GM19193 (cell line): ENCODE results near the gene NCR3LG1.

Experiments
- POLR2A ChIP-seq: IDR thresholded peaks from 4 replicates; pipeline ENCODE4 v1.6.1; 2011; ENCODE audit not compliant: insufficient read depth, insufficient read length; ENCODE audit errors: extremely low read depth

NCR3LG1 gene

DNA sequence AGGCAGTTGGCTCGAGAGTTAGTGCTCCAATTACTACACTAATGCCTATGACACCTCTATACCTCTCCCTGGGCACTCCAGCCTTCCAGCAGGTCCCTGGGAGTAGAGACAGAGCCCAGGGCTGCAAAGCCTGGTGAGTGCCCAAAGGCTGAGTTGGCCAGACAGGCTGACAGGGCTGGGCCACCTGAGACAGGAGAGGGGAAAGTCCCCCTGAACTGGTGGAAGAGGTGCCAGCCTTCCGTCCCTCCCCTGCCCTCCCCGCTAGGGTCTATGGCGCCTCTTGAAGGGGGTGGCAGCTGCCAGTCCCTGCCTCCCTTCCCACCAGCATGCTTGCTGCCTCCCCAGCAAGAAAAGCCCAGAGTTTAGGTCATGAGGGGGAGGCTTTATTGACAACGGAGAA lies 33.9 kb downstream of the NCR3LG1 start:
- TF ChIP-seq POLR2A: no peak

DNA sequence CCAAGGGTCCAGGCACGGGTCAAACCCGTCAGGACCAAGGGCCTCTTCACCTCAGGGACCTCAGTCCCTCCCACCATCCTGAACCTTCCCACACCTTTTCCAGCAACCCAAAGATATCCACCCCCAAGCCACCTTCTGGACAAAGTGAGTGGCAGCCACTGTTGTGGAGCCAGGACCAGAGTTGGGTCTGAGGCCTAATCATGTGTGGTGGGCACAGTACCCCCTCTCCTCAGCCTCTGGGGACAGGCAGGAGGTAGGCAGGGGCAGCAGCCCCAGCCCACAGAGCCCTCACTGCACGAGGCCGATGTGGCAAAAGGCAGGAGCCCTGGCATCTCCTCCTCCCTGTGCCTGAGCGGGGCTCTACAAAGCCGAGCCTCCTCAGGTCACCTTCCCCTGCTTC lies 34.3 kb downstream of the NCR3LG1 start:
- TF ChIP-seq POLR2A: no peak

DNA sequence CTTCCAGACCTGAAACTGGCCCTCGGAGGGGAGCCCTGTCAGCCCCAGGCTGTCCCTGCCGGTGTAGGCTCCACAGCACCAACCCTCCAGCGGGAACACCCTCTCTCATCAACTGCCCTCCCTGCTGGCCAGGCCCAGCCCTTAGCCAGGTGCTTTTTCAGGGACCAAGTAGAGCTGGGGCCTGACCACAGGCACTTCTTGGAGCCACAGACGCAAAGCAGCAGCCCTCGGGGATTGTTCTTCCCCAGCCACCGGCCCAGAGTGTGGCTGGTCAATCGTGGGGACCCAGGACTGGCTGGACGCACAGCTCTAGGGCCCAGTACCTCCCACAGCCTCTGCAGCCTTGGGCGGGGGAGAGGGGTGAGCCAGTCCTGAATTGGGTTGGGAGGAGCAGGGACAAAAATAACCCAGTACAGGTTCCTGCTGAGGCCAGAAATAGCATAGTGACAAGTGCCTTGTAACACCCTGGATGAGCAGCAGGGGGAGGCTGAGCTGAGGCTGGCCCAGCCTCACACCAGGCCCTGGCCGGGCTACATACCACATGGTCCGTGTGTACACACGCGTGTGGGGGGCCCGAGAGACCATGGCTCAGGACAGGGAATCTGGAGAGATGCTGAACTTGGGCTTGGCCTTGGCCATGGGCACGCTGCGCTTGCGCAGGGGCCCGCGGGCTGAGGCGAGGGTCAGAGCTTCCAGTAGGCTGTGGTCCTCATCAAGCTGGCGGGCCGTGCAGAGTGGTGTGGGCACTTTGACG lies 34.9 kb downstream of the NCR3LG1 start:
- no peak for TF ChIP-seq POLR2A

DNA sequence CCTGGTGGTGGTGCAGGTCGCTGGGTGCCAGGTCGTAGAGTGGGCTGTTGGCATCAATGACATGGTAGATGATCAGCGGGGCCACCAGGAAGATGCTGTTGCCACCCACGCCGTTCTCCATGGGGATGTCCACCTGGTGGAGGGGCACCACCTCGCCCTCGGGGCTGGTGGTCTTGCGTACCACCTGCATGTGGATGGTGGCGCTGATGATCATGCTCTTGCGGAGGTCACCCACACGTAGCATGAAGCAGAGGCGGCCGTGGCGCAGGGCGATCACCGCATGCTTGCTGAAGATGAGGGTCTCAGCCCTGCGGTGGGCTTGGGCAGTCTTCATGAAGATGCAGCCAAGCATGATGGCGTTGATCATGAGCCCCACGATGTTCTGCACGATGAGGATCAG lies 35.7 kb downstream of the NCR3LG1 start:
- no peak for TF ChIP-seq POLR2A

DNA sequence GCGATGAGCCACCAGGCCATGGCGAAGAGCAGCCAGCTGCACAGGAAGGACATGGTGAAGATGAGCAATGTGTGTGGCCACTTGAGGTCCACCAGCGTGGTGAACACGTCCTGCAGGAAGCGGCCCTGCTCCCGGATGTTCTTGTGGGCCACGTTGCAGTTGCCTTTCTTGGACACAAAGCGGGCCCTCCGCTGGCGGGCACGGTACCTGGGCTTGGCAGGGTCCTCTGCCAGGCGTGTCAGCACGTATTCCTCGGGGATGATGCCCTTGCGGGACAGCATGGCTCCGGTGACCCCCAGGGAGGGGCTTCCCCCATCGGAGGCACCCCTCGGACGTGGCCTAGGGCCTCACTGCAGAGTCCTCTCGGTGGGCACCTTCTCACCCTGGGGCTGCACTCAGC lies 36.2 kb downstream of the NCR3LG1 start:
- TF ChIP-seq POLR2A: no peak

DNA sequence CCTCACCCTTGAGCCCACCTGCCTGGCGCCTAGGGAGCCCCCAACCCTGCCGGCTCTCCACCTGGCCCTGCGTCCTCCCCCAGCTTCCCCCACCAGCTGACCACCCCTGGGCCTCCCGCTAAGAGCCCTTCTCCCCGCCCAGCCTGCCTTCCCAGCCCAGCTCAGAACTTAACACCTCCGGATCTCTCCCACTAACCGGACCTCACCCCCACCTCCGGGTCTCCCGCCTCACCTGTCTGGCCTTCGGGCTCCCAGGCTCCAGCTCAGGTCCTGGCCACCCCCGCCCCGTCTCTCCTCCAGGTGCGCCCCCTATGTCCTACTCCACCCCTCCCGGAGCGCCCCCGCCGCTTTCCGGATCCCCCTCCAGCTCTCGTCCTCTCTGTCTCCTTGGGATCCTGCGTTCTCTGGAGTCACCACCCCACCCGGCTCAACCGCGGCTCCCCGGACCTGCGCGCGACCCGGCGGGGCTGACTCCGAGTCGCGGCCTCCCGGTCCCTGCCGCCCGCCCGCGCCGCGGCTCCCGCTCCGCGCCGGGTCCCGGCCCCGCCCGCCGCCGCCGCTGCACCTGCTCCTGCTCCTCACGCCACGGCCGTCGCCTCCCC lies 37.1 kb downstream of the NCR3LG1 start, which contains the start of gene KCNJ11:
Gene KCNJ11, minus strand, starts transcription at position 51 of the 602 bp plus-strand sequence. CDS start 568 bp downstream, outside the sequence.
- TF ChIP-seq POLR2A: no peak

DNA sequence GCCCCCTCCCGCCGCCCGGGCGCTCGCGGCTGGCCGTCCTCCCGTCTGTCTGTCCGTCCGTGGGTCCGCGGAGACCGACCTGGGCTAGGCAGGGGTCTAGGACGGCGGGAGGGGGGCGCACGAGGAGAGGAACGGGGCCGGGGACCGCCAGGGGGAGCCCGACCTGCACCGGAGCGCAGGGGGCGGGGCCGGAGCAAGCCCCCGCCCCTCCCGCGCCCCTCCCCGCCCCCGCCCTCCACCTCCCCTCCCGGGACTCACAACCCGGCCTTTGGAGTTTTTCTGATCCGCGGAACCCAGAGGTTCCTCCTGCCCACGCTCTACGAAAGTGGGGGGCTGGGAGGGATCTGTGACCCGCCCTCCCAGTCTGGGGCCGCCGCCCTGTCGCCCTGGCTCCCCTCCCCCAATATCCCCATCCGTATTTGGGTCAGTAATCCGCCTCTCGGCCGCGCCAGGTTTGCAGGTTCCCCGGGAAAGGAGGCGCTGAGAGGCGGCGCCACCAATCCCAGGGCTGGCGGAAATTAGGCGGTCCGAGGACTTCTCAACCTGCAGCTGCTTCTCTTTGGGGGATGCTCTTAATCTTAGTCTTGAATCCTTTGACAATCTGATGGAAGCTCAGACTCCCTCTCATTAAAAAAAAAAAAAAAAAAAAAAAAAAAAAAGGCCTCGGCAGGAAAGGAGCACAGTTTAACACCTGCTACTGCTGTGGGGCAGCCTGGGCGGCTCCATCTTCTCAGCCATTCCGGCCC lies 37.8 kb downstream of the NCR3LG1 start:
- no peak for TF ChIP-seq POLR2A

DNA sequence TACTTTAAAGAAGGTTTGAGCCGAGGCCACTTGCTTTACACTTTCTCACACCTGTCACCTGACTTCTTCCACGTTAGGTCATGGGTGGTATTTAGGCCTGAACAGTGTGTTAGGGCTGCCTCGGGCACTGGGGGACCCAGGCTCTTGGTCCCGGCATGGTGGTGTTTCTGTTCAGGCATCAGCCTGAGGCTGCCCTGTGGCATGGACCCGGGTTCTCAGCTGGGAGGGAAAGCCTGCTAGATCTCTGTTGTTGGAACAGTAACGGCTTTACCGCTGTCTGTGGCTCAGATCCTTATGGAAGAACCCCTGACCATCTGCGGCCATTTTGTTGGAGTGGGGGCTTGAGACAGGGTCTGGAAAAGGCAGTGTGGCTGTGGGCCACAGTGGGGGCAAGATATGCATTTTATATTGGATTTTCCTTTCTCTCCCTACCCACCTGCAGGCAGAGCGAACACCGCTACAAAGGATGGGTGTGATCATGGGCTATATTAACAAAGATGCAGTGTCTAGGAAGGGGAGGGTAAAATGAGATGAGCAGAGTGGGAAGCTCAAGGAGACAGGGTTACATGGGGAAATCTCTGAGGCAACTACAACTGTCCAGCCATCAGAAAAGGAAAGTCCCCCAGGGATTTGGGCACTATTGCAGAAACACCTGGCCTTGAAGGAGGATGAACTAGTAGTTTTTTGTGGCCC lies 38.5 kb downstream of the NCR3LG1 start:
- no peak for TF ChIP-seq POLR2A

DNA sequence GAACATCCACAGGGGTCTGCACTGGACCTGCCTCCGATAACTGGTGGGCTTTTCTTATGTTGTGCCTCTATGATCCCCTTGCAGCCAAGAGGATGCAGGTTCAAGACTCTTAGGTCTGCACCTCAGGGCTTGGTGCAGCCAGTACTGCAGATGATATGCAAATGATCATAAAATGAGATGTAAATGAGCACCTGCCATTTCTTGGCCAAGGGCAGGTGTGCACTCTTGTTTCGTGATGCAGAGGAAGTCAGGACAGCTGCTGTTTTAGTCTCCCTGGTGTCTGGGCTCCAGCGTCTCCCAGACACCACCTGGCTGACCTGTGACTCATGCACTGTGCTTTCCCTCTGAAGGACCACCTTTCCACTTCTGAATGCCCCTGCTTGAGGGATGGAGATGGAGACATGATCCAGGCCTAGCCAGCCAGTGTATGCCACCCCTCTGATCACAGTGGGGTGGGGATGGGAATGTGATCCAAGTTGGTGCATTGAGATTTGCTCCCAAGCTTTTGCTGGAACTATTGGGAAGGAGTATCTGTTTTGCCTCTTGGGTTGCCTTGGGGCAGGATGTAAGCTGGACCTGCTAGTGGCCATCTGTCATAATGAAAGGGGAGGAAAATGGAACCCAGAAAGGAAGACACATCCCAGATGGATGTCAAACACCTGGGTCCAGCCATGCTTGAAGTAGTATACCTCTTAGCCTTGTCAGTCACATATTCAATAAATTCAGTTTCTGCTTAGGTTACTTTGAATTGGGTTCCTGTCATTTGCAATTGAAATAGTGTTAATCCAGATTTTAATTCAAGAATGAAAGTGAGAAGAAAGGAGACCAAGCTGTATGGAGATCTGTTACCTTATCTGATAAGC lies 40.1 kb downstream of the NCR3LG1 start:
- TF ChIP-seq POLR2A: no peak

DNA sequence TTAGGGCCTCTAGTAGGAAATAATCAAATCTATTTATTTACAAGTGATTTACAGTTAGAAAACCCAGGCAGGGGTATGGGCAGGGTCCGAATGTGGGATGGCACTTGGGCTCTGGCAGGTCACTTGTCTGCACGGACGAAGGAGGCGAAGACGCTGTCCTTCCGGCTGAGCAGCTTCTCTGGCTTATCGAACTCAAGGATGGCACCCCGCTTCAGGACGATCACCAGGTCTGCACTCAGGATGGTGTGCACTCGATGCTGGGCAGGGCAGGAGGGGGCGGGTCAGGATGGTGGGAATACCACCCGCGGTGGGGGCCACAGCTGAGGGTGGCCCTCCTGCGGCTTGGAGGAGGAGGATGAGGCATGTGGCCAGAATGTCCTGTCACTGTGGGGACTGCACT lies 41.3 kb downstream of the NCR3LG1 start:
- no peak for TF ChIP-seq POLR2A

DNA sequence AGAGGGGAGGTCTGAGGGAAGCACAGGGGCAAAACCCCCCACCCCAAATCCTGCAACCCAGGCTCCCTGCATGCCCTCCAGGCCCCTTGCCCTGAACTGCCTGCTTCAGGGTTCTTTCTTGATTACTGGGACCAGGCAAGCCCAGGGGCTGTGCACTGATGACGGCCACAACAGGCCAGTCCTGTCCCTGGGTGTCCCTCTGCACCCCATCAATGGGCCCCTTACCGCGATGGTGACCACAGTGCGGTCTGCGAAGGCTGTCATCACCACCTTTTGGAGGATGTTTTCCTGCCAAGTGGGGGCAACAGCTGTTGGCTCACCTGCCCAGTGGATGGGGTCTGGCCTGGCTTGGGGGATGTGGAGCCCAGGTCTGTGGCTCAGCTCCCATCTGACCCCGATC lies 41.9 kb downstream of the NCR3LG1 start:
- TF ChIP-seq POLR2A: no peak

DNA sequence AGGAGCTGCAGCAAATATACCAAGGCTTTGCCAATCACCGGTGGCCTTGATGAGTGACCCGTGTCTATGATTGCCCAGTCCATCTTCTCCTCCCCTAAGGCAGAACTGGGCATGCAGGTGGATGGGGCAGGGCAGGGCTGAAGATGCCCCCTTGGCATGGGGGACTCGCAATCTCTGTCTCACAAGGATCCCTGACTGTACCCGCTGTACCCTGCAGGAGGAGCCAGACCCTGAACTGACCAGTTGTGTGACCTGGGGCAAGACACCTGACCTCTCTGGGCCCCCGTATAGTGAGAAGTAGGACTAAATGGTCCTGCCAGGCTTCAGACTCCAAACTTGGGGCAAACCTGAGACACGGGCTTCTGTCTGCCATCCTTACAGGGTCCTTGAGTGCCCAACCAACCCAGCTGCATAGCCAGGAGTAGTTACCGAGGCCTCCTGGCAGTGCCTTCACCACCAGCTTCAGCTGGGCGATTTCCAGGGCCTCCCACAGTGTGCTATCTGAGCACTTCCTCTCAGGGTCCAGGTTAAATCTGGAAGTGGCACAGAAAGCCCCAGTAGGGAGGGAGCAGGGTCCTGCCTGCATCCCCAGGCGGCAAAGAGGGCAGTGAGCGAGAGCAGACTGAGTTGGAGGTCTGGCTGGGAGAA lies 43.3 kb downstream of the NCR3LG1 start:
- no peak for TF ChIP-seq POLR2A

DNA sequence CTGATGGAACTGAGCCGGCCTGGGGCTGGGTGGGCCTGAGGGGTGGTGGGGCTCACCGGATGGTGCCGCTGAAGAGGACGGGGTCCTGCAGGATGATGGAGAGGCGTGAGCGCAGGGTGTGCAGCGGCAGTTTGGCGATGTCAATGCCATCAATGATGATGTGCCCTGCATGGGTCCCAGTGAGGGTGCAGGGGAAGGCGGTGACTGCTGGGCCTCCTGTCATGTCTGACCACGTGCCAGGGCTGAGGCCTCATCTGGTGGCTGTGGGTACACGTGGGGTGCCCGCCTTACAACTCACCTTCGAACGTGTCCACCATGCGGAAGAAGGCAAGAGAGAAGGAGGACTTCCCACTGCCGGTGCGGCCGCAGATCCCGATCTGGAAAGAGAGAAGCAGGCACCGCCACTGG lies 44.0 kb downstream of the NCR3LG1 start:
- TF ChIP-seq POLR2A: no peak

DNA sequence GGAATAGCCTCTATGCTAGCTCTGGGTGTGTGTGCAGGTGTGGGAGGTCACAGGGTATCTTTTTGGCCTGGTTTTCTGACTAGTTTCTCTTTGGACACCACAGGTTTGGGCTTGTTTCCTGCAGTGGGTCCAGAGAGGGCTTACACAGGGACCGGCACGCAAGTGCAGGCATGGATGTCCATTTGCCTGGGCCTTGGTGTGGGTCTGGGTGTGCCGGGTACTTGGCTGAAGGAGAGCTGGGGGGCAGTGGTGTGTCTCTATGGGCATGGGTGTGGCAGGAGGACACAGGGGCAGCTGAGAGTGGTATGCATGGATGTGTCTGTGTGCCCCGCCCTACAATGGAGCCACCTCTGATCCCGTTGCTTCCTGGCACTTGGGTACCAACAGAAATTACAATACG lies 44.4 kb downstream of the NCR3LG1 start:
- TF ChIP-seq POLR2A: no peak
